A549 (cell line): ENCODE measurements around the gene SLC6A3.

Source experiments
- CEBPB ChIP-seq, 2 experiments: fragments of >200 bp in 1 of 2; sonication (Bioruptor Twin) in 1 of 2; formaldehyde crosslinking in 1 of 2; IDR thresholded peaks; 2 replicates each; pipeline ENCODE4 v1.6.1; 2012 to 2016
- EP300 ChIP-seq, 2 experiments: fragments of >200 bp; sonication (Bioruptor Twin); formaldehyde crosslinking; IDR thresholded peaks; 2 replicates in 1 of 2; 3 replicates in 1 of 2; pipeline ENCODE4 v1.6.1; 2016 to 2017
- GATA3 ChIP-seq: IDR thresholded peaks from 2 replicates; pipeline ENCODE4 v1.6.1; 2012; ENCODE audit warnings: borderline replicate concordance
- KDM5A ChIP-seq: fragments of 200-600 bp; sonication (generic); IDR thresholded peaks from 2 replicates; pipeline ENCODE4 v1.6.1; 2016; ENCODE audit warnings: antibody characterized with exemption, mild to moderate bottlenecking
- MAX ChIP-seq: IDR thresholded peaks from 2 replicates; pipeline ENCODE4 v1.6.1; 2012
- NFE2L2 ChIP-seq: fragments of 150-350 bp; conservative IDR thresholded peaks from 2 replicates; pipeline ENCODE4 v1.6.1; 2014; ENCODE audit warnings: low read length
- POLR2A ChIP-seq: IDR thresholded peaks from 2 replicates; pipeline ENCODE4 v1.6.1; 2012; ENCODE audit warnings: mild to moderate bottlenecking, low read length
- RFX5 ChIP-seq: fragments of 450-650 bp; IDR thresholded peaks from 2 replicates; pipeline ENCODE4 v1.7.1; 2014; ENCODE audit warnings: antibody characterized with exemption, mild to moderate bottlenecking, moderate library complexity
- ZFP36 ChIP-seq: fragments of 450-650 bp; IDR thresholded peaks from 2 replicates; pipeline ENCODE4 v1.6.1; 2014; ENCODE audit warnings: borderline replicate concordance; ENCODE audit not compliant: partially characterized antibody
- ZNF302 ChIP-seq: fragments of 250-450 bp; sonication (Bioruptor Pico); IDR thresholded peaks from 2 replicates; pipeline ENCODE4 v1.9.0; 2021; ENCODE audit warnings: inconsistent platforms, mild to moderate bottlenecking, moderate library complexity
- TF ChIP-seq, protein P1 (sequence below): fragments of >200 bp; sonication (Bioruptor Twin); formaldehyde crosslinking; IDR thresholded peaks from 3 replicates; pipeline ENCODE4 v1.5.1; 2016
- TF ChIP-seq, protein P2 (sequence below): fragments of 450-650 bp; IDR thresholded peaks from 2 replicates; pipeline ENCODE4 v1.6.1; 2014; ENCODE audit warnings: antibody characterized with exemption

DNA sequence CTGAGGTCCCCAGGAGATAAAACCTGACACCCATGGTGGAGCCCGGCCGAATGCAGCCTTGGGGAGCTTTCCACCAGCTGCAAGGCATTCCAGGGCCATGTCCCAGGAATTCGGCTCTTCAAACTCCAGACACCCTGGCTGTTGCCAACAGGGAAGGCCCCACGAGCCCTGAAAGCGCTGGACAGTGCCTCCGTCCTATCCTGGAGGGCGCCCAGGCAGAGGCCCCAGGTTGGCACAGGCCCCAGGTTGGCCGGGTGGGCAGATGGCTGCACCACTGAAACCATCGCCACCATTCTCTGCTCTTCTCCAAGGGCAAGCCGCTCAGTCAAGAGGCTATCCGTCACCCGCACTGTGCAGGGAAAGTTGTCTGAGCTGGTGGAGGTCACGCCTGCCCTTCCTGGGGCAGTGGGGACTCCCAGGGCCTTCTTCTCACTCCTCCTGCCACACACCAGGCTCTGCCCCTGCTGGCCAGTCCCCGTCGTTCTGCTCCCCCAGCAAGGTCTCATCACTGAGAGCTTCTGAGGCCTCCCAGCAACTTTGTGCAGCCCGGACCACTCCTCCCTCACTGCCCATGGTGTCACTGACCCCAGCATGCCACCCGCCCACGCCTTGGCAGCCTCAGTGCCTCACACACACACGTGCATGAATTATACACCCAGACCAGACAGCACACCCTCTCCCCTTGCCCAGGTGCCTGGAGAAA lies 21.2 kb downstream of the SLC6A3 start:
- TF ChIP-seq POLR2A: no peak
- TF ChIP-seq, protein P1, sequence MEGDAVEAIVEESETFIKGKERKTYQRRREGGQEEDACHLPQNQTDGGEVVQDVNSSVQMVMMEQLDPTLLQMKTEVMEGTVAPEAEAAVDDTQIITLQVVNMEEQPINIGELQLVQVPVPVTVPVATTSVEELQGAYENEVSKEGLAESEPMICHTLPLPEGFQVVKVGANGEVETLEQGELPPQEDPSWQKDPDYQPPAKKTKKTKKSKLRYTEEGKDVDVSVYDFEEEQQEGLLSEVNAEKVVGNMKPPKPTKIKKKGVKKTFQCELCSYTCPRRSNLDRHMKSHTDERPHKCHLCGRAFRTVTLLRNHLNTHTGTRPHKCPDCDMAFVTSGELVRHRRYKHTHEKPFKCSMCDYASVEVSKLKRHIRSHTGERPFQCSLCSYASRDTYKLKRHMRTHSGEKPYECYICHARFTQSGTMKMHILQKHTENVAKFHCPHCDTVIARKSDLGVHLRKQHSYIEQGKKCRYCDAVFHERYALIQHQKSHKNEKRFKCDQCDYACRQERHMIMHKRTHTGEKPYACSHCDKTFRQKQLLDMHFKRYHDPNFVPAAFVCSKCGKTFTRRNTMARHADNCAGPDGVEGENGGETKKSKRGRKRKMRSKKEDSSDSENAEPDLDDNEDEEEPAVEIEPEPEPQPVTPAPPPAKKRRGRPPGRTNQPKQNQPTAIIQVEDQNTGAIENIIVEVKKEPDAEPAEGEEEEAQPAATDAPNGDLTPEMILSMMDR: no peak
- no peak for TF ChIP-seq GATA3
- TF ChIP-seq, protein P2, sequence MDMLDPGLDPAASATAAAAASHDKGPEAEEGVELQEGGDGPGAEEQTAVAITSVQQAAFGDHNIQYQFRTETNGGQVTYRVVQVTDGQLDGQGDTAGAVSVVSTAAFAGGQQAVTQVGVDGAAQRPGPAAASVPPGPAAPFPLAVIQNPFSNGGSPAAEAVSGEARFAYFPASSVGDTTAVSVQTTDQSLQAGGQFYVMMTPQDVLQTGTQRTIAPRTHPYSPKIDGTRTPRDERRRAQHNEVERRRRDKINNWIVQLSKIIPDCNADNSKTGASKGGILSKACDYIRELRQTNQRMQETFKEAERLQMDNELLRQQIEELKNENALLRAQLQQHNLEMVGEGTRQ: no peak
- no peak for TF ChIP-seq RFX5
- TF ChIP-seq ZNF302 (CRISPR knock-in tag): no peak
- no peak for TF ChIP-seq MAX
- TF ChIP-seq KDM5A: no peak
- no peak for TF ChIP-seq CEBPB (IDR thresholded peaks at IDR 0.05)
- no peak for TF ChIP-seq NFE2L2
- no peak for TF ChIP-seq EP300 (IDR thresholded peaks at IDR 0.05)
- no peak for TF ChIP-seq ZFP36
